ENCODE measurements around the gene RPS6KA5.

DNA sequence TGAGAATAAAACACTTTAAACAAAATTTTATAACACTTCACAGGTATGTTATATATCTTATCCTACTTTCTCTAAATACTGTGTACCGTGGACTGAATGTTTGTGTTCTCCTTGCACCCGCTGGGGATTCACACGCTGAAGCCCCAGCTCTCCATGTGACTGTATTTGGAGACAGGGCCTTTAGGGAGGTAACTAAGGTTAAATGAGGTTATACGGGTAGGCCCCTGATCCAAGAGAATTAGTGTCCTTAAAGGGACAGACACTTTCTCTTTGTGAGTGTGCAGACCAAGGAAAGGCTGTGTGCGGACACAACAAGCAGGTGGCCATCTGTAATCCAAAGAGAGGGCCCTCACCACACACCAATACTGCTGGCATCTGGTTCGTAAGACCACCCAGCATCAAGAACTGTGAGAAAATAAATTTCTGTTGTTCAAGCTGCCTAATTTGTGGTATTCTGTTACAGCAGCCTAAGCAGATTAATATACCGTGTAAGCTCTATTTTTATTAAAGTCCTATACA is 174.1 kb downstream of the RPS6KA5 start:
- TF ChIP-seq, protein P1, sequence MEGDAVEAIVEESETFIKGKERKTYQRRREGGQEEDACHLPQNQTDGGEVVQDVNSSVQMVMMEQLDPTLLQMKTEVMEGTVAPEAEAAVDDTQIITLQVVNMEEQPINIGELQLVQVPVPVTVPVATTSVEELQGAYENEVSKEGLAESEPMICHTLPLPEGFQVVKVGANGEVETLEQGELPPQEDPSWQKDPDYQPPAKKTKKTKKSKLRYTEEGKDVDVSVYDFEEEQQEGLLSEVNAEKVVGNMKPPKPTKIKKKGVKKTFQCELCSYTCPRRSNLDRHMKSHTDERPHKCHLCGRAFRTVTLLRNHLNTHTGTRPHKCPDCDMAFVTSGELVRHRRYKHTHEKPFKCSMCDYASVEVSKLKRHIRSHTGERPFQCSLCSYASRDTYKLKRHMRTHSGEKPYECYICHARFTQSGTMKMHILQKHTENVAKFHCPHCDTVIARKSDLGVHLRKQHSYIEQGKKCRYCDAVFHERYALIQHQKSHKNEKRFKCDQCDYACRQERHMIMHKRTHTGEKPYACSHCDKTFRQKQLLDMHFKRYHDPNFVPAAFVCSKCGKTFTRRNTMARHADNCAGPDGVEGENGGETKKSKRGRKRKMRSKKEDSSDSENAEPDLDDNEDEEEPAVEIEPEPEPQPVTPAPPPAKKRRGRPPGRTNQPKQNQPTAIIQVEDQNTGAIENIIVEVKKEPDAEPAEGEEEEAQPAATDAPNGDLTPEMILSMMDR (IDR thresholded peaks at IDR 0.05): no peak
- no peak for TF ChIP-seq ZFX (IDR thresholded peaks at IDR 0.05; ENCODE audit: borderline replicate concordance)
